ENCODE measurements around the gene MDFIC. TPM values are rescaled to one million over a fixed set of nuclear protein-coding genes. Genes with fewer than 3 reads are reported as not detected.

The MDFIC gene
- total RNA-seq, 1 donor from 2014 or later: 39.0 TPM

DNA sequence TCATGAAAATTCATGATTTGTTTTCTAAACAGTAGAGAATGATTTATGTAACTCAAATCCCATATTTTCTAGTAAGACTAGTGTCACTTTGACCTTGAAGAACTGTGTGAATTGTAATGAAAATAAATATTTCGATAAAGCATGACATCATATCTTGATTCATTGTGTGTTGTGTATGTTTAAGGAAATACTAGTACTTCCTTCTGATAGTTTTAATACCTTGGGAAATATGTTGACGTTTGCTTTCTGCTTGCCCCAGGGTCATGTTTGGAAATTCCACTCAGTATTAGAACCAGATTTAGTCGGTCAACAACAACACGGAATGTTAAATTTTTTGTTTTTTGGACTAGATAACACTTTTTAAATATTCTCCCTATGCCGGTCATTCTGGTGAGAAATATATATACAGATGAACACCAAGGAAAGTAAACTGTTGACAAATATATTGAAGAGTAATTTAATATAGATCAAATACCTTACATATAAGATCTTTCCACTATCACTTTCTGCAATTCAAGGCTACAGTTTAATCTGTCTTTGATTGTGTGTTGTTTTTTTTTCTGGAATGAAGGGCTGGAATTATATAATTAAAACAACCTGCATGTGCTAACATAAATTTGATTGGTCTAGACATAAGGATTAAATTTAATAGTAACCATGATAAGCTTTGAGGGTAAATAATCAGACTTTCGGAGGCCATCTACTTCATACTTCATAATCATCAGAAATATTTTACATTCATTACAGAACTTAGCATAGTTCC lies 126.2 kb downstream of the MDFIC start:
- DNase-seq (no peak), ATAC-seq (no peak)
- no peak overlapping the region for H3K27ac ChIP-seq
- H3K4me3 ChIP-seq: no peak overlapping the region
- no peaks in the 10 kb centered on the region for H3K9me3 ChIP-seq
- TF ChIP-seq, protein P1, sequence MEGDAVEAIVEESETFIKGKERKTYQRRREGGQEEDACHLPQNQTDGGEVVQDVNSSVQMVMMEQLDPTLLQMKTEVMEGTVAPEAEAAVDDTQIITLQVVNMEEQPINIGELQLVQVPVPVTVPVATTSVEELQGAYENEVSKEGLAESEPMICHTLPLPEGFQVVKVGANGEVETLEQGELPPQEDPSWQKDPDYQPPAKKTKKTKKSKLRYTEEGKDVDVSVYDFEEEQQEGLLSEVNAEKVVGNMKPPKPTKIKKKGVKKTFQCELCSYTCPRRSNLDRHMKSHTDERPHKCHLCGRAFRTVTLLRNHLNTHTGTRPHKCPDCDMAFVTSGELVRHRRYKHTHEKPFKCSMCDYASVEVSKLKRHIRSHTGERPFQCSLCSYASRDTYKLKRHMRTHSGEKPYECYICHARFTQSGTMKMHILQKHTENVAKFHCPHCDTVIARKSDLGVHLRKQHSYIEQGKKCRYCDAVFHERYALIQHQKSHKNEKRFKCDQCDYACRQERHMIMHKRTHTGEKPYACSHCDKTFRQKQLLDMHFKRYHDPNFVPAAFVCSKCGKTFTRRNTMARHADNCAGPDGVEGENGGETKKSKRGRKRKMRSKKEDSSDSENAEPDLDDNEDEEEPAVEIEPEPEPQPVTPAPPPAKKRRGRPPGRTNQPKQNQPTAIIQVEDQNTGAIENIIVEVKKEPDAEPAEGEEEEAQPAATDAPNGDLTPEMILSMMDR (IDR thresholded peaks at IDR 0.05): no peak
- H3K27me3 ChIP-seq: no peaks in the 10 kb centered on the region
- intact Hi-C loops (cut with DNase I): no loop called here
- no peaks in the 10 kb centered on the region for H3K36me3 ChIP-seq
- H3K4me1 ChIP-seq: no peaks in the 10 kb centered on the region

DNA sequence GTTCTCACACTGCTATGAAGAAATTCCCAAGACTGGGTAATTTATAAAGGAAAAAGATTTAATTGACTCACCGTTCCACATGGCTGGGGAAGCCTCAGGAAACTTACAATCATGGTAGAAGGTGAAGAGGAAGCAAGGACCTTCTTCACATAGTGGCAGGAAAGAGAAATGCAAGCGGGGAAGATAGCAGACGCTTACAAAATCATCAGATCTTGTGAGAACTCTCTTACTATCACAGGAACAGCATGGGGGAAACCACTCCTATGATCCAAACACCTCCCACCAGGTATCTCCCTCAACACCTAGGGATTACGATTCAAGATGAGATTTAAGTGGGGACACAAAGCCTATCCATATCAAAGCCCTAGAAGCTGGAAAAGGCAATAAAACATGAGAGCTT lies 130.8 kb downstream of the MDFIC start:
- Histone ChIP-seq H3K27me3 (no peaks in the 10 kb centered on the region), H3K27ac (no peak overlapping the region), H3K36me3 (no peaks in the 10 kb centered on the region), H3K4me3 (no peak overlapping the region), H3K9me3 (no peaks in the 10 kb centered on the region), H3K4me1 (no peaks in the 10 kb centered on the region)
- DNase-seq (no peak), ATAC-seq (no peak)
- TF ChIP-seq, protein P1 (IDR thresholded peaks at IDR 0.05): no peak
- intact Hi-C loops (cut with DNase I): no loop called here

DNA sequence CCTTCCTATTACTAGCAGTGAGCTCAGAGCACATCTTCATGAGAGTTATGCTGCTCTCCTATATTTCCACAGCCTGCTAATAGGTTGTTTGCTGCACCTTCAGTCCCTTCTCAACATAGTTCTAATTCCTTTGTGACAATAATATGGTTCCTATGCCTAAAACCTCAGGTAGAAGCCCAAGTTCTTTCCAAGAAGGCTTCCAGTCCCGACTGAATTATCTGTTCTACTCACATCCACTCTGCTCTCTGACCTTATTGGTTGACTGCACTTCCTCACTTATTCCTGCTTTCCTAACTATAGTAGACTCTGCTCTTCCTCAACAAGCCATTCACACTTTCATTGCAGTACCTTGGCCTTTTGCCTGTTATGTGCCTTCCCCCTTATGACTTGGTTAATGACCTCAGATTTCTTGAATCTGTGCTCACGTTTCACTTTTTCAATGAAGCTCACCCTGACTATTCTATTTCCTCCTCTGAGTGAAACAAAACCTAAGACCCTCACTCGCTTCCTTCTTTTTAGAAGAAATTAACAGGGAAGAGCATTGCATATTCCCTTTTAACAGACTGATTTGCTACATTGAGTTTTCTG lies 132.7 kb downstream of the MDFIC start:
- intact Hi-C loops (cut with DNase I): no loop called here
- H3K36me3 ChIP-seq: no peaks in the 10 kb centered on the region
- ATAC-seq (peak; percentile 43), DNase-seq (no peak)
- H3K27ac ChIP-seq: no peak overlapping the region
- TF ChIP-seq, protein P1 (IDR thresholded peaks at IDR 0.05): no peak
- H3K4me1 ChIP-seq: no peaks in the 10 kb centered on the region
- no peaks in the 10 kb centered on the region for H3K27me3 ChIP-seq
- H3K4me3 ChIP-seq: no peak overlapping the region
- H3K9me3 ChIP-seq: no peaks in the 10 kb centered on the region

DNA sequence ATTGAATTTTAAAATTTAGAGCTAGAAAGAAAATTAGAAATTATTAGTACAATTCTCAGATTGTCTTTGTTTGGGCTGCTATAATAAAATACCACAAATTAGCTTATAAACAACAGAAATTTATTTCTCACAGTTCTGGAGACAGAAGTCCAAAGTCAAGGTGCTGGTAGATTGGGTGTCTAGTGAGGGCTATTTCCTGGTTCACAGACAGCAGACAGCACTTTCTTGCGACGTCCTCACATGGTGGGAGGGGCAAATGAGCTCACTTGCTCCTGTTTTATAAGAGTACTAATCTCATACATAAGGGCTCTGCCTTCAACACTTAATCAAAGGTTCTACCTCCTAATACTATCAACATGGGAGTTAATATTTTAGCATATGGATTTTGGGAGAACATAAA lies 134.1 kb downstream of the MDFIC start:
- Histone ChIP-seq H3K4me3 (no peak overlapping the region), H3K9me3 (no peaks in the 10 kb centered on the region), H3K27ac (no peak overlapping the region), H3K4me1 (no peaks in the 10 kb centered on the region), H3K36me3 (no peaks in the 10 kb centered on the region), H3K27me3 (no peaks in the 10 kb centered on the region)
- TF ChIP-seq, protein P1 (IDR thresholded peaks at IDR 0.05): no peak
- DNase-seq (no peak), ATAC-seq (no peak)
- intact Hi-C loops (cut with DNase I): no loop called here

DNA sequence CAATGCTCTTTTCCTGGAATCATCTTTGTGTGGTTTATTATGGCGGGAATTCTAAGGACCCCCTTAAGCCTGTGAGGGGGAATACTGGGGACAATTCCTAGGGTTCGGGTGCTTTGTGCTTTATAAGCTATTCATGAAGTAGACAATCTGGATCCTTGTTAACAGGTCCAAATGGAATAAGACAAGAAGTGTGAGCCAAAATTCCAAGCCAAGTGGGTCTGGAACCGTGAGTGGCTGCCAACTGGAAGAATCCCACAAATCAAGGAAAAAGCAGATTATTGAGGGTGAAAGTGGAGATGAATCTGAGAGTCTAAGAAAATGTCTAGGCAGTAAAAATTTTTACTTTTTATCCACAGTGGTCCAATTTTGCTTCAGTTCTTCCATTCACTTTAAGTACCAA lies 136.8 kb downstream of the MDFIC start:
- TF ChIP-seq, protein P1 (IDR thresholded peaks at IDR 0.05): no peak
- ATAC-seq (no peak), DNase-seq (no peak)
- Histone ChIP-seq H3K27me3 (no peaks in the 10 kb centered on the region), H3K27ac (no peak overlapping the region), H3K4me3 (no peak overlapping the region), H3K36me3 (no peaks in the 10 kb centered on the region), H3K4me1 (no peaks in the 10 kb centered on the region), H3K9me3 (no peaks in the 10 kb centered on the region)
- intact Hi-C loops (cut with DNase I): no loop called here
